ENCODE data around the gene ZNF672.

- TF ChIP-seq EZH2phosphoT487 (IDR thresholded peaks at IDR 0.05; ENCODE audit: borderline replicate concordance) (no peak), CTCF (conservative IDR thresholded peaks at IDR 0.05; ENCODE audit: low read length) (no peak)
These were observed 24.6 kb downstream of the ZNF672 start for GRCh38 chr1:248862695-248862997.
